Limb (tissue), 2 donors: Measurements from ENCODE around the gene HM13.
"Not testable (repeated sequence)": the region's sequence is repeated elsewhere in the genome, so short reads cannot be mapped to it uniquely, and the experiment has no call there.

Source experiments
- DNase-seq, 2 donors: peaks; one replicate each; pipeline ENCODE4 v3.0.0-alpha.2; 2016; ENCODE audit errors: extremely low spot score in 2 of 2

Gene HM13

GRCh38 chr20:31606804-31607639, 92.8 kb downstream of the HM13 start:
- peak; percentile 74 to 88 for DNase-seq

- DNase-seq = no peak
These were observed 93.5 kb downstream of the HM13 start for GRCh38 chr20:31607640-31608250.

- DNase-seq = peak; percentile 89 to 92
These were observed 94.2 kb downstream of the HM13 start for GRCh38 chr20:31608251-31608945.

GRCh38 chr20:31612271-31612640, 98.0 kb downstream of the HM13 start:
- not testable (repeated sequence) for DNase-seq

GRCh38 chr20:31615416-31615815, 101.2 kb downstream of the HM13 start:
- no peak for DNase-seq

- DNase-seq = no peak
These were observed 103.3 kb downstream of the HM13 start for GRCh38 chr20:31617432-31618104.
